ENCODE data around the gene TOGARAM2.
"Not testable (repeated sequence)": the region's sequence is repeated elsewhere in the genome, so short reads cannot be mapped to it uniquely, and the experiment has no call there.

Gene TOGARAM2

DNA sequence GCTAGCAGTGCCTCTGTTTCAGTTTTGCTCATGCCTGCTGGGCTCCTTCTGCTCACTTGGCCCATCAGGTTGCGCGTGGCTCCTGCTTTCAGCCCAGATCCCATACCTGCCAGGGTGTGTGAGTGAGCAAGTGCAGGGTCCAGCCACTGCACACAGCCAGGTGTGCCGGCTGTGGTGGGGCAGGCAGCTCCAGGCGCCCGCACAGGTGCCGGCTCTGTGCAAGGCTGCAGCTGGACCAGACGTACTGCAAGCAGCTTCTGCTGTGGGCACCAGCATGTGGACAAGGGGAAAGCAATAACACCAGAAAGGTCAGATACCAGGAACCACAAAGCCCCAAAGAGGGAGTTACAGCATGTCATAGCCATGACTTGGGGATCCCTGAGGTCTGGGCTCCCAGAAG is 98.8 kb downstream of the TOGARAM2 start:
- DNase-seq: no peak

DNA sequence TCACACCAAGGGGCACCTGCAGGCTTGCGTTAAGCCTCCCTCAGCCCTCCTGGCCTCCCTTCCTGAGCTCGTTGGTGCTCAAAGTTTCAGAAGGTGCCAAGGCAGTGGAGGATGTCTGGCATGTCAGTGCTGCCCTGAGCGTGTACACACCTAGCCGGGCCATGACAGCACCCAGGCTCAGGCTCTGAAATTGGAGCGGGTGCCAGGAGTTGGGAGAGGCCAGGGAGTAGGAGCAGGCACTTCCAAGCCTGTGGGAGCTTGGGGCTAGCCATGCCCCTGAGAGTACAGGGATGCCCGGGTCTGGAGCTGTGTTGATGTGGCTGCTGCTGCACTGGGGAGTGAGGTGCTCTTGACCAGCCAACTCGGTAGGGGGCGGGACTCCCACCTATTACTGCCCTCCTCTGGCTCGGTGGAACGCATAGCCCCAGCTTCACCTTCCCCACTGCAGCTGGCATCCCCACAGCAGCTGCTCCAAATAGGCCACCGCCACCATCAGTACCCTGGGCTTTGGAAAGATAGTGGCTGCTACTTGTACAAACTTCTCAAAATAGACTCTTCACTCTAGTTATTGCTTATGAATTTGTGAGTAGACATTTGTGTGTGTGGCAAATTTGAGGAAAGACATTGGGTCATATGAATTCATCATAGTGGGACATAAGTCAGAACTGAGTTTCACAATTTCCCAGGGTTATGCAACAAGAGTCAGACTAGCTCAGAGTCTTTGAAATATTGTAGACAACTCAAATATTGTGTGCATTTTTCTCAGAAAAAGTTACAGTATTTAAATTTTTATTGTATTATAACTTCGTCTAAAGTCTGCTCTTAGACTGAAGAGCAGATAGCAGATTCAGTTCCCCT is 100.0 kb downstream of the TOGARAM2 start:
- no peak for DNase-seq

DNA sequence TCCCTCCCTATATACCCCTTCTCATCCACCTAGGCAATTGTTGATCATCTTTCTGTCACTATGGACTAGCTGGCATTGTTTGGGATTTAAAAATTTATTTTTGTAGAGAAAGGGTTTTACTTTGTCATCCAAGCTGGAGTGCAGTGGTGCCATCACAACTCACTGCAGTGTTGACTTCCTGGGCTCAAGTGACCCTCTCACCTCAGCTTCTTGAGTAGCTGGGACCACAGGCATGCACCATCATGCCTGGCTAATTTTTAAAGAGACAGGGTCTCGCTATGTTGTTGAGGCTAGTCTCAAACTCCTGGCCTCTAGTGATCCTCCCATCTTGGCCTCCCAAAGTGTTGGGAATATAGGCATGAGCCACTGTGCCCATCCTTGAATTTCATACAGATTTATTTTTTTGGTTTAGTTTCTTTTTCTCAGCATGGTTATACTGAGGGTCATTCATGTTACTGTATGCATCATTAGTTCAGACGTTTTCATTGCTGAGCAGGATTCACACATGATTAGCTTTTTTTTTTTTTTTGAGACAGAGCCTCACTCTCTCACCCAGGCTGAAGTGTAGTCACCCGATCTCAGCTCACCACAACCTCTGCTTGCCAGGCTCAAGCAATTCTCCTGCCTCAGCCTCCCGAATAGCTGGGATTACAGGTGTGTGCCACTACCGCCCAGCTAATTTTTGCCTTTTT is 101.9 kb downstream of the TOGARAM2 start:
- no peak for DNase-seq

DNA sequence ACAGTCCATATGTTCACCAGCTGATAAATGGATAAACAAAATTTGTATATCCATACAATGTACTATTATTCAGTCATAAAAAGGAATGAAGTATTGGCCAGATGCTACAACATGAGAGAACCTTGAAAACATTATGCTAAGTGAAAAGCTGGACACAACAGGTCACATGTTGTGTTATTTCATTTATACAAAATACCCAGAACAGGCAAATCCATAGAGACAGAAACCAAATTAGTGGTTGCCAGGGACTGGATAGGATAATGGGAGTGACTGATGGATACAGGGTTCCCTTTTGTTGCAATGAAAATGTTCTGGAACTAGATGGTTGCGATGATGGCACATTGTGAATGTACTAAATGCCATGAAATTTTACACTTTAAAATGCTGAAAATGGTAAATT is 103.5 kb downstream of the TOGARAM2 start:
- no peak for DNase-seq

DNA sequence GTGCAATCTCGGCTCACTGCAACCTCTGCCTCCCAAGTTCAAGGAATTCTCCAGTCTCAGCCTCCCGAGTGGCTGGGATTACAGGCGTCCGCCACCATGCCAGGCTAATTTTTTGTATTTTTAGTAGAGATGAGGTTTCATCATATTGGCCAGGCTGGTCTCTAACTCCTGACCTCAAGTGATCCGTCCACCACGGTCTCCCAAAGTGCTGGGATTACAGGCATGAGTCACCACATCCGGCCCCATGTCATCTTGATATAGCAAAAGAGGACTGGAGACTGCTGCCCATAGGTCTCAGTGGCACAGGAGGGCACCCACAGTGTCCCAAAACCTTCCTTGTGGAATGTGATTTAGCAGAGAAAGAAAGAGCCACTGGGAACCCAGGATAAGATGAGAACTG is 109.2 kb downstream of the TOGARAM2 start:
- not testable (repeated sequence) for DNase-seq

DNA sequence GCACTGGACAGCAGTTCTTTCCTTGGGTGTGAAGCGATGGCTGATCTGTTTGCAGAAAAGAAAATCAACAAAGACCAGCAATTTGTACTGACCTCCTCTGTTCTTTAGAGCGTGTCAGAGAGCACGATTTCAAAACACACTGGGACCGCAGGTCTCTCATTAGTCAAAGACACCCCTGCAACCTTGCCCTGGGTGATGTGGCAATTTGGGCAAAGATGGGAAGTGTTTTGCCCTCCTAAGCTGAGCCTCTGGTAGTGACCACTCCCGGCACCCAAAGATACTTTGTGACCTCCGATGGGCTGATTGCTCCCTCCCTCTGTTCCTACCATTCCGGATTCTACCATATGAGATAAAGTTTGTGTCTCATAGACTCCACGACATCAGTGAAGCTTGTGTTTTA is 115.9 kb downstream of the TOGARAM2 start:
- DNase-seq: no peak

GRCh38 chr2:29097569-29097968 is 116.5 kb downstream of the TOGARAM2 start:
- no peak for DNase-seq

DNA sequence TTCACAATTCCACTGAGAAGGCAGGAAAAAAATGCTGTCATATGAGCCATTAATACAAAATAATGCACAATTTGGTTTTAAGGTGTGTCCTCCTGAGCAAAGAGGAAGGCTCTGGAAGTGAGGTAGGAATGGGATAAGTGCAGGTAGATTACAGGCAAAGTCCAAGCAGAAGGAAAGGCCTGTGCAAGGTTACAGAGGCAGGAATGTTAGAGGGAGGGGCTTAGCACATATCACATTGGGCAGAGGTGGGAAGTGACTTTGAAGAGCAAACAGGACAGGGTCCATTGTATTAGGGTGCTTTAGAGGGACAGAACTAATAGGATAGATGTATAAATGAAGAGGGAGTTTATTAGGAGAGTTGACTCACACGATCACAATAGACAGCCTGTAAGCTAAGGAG is 119.5 kb downstream of the TOGARAM2 start:
- DNase-seq: no peak
